WTC11 (cell line): ENCODE data around the gene ERC2.

Experiments used
- AFF4 ChIP-seq: sonication (generic); formaldehyde crosslinking; IDR thresholded peaks from 2 replicates; pipeline ENCODE4 v1.8.1; 2023; ENCODE audit warnings: mild to moderate bottlenecking, missing genetic modification reagents, borderline replicate concordance
- ATF2 ChIP-seq: sonication (generic); formaldehyde crosslinking; IDR thresholded peaks from 2 replicates; pipeline ENCODE4 v1.8.1; 2022; ENCODE audit warnings: low read depth, missing genetic modification reagents, borderline replicate concordance
- ATF3 ChIP-seq: sonication (generic); formaldehyde crosslinking; conservative IDR thresholded peaks from 2 replicates; pipeline ENCODE4 v1.8.1; 2022; ENCODE audit warnings: mild to moderate bottlenecking, missing genetic modification reagents
- CREB1 ChIP-seq: sonication (generic); formaldehyde crosslinking; IDR thresholded peaks from 2 replicates; pipeline ENCODE4 v1.8.0; 2023; ENCODE audit warnings: mild to moderate bottlenecking, missing genetic modification reagents
- CTCF ChIP-seq: fragments of 200-600 bp; IDR thresholded peaks from 2 replicates; pipeline ENCODE4 v1.8.0; 2022; ENCODE audit warnings: antibody characterized with exemption
- ELF4 ChIP-seq: sonication (generic); formaldehyde crosslinking; IDR thresholded peaks from 2 replicates; pipeline ENCODE4 v1.8.1; 2022; ENCODE audit warnings: low read depth, mild to moderate bottlenecking, moderate library complexity, missing genetic modification reagents
- ETV6 ChIP-seq: sonication (generic); formaldehyde crosslinking; IDR thresholded peaks from 2 replicates; pipeline ENCODE4 v1.8.1; 2022; ENCODE audit warnings: mild to moderate bottlenecking, missing genetic modification reagents
- IRF2 ChIP-seq: sonication (generic); formaldehyde crosslinking; IDR thresholded peaks from 2 replicates; pipeline ENCODE4 v1.8.0; 2022; ENCODE audit warnings: low read depth, missing genetic modification reagents, borderline replicate concordance
- JUN ChIP-seq: sonication (generic); formaldehyde crosslinking; IDR thresholded peaks from 2 replicates; pipeline ENCODE4 v1.8.0; 2023; ENCODE audit warnings: mild to moderate bottlenecking, missing genetic modification reagents
- KAT7 ChIP-seq: sonication (generic); formaldehyde crosslinking; IDR thresholded peaks from 2 replicates; pipeline ENCODE4 v1.8.1; 2023; ENCODE audit warnings: missing genetic modification reagents, mild to moderate bottlenecking, borderline replicate concordance
- MAX ChIP-seq: sonication (generic); formaldehyde crosslinking; IDR thresholded peaks from 2 replicates; pipeline ENCODE4 v1.8.0; 2022; ENCODE audit warnings: mild to moderate bottlenecking, missing genetic modification reagents
- PRDM15 ChIP-seq: sonication (generic); formaldehyde crosslinking; IDR thresholded peaks from 2 replicates; pipeline ENCODE4 v1.8.0; 2022; ENCODE audit warnings: missing genetic modification reagents
- TEAD4 ChIP-seq: sonication (generic); formaldehyde crosslinking; IDR thresholded peaks from 2 replicates; pipeline ENCODE4 v1.8.0; 2022; ENCODE audit warnings: mild to moderate bottlenecking, missing genetic modification reagents
- TP53 ChIP-seq: sonication (generic); formaldehyde crosslinking; IDR thresholded peaks from 2 replicates; pipeline ENCODE4 v1.8.1; 2023; ENCODE audit warnings: mild to moderate bottlenecking, missing genetic modification reagents

- TF ChIP-seq CTCF (no peak), ETV6 (no peak), ATF3 (CRISPR knock-in tag) (no peak), PRDM15 (CRISPR knock-in tag) (no peak), AFF4 (CRISPR knock-in tag) (no peak), MAX (CRISPR knock-in tag) (no peak), TEAD4 (no peak), TP53 (CRISPR knock-in tag) (no peak), IRF2 (CRISPR knock-in tag) (no peak), ATF2 (CRISPR knock-in tag) (no peak), JUN (CRISPR knock-in tag) (no peak), KAT7 (CRISPR knock-in tag) (no peak), ELF4 (CRISPR knock-in tag) (no peak), CREB1 (CRISPR knock-in tag) (no peak)
Measured at GRCh38 chr3:56288258-56288657, 180.0 kb downstream of the ERC2 start.
